ENCODE measurements around the gene EDDM3A.

DNA sequence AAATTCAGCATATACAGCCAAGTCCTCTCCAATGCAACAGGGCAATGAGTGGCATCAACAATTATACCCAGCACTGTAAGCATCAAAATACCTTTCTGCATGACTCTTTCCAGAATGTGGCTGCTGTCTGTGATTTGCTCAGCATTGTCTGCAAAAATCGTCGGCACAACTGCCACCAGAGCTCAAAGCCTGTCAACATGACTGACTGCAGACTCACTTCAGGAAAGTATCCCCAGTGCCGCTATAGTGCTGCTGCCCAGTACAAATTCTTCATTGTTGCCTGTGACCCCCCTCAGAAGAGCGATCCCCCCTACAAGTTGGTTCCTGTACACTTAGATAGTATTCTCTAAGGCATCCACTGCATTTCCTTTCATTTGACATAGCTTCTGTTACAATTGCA, 36.1 kb downstream of the EDDM3A start:
- TF ChIP-seq, protein P1, sequence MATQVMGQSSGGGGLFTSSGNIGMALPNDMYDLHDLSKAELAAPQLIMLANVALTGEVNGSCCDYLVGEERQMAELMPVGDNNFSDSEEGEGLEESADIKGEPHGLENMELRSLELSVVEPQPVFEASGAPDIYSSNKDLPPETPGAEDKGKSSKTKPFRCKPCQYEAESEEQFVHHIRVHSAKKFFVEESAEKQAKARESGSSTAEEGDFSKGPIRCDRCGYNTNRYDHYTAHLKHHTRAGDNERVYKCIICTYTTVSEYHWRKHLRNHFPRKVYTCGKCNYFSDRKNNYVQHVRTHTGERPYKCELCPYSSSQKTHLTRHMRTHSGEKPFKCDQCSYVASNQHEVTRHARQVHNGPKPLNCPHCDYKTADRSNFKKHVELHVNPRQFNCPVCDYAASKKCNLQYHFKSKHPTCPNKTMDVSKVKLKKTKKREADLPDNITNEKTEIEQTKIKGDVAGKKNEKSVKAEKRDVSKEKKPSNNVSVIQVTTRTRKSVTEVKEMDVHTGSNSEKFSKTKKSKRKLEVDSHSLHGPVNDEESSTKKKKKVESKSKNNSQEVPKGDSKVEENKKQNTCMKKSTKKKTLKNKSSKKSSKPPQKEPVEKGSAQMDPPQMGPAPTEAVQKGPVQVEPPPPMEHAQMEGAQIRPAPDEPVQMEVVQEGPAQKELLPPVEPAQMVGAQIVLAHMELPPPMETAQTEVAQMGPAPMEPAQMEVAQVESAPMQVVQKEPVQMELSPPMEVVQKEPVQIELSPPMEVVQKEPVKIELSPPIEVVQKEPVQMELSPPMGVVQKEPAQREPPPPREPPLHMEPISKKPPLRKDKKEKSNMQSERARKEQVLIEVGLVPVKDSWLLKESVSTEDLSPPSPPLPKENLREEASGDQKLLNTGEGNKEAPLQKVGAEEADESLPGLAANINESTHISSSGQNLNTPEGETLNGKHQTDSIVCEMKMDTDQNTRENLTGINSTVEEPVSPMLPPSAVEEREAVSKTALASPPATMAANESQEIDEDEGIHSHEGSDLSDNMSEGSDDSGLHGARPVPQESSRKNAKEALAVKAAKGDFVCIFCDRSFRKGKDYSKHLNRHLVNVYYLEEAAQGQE (IDR thresholded peaks at IDR 0.05; ENCODE audit: low read depth) = no peak
- TF ChIP-seq CEBPB (IDR thresholded peaks at IDR 0.05) = no peak
- TF ChIP-seq TAF1 (IDR thresholded peaks at IDR 0.05; ENCODE audit: low read depth) = no peak
- TF ChIP-seq ZBTB7A (IDR thresholded peaks at IDR 0.05; ENCODE audit: low read depth) = no peak
